Thymus (tissue), 11 donors: ENCODE results near the gene CSH1. TPM values are rescaled to one million over a fixed set of nuclear protein-coding genes. Genes with fewer than 3 reads are reported as not detected.
A peak's percentile ranks its signal among the peaks of the same experiment; 100 is the strongest.
"Not testable (repeated sequence)": the region's sequence is repeated elsewhere in the genome, so short reads cannot be mapped to it uniquely, and the experiment has no call there.

Experiments used
- DNase-seq, 9 donors: peaks; one replicate each; pipeline ENCODE4 v3.0.0-alpha.2; 2013; ENCODE audit warnings: low spot score in 9 of 9, low read depth in 6 of 9, missing footprints in 1 of 9
- H3K27ac ChIP-seq, 2 donors: one replicate each; pipeline ENCODE4 v1.5.1; 2013; ENCODE audit warnings: control low read depth in 1 of 2, low read depth in 1 of 2, low read length in 1 of 2, mild to moderate bottlenecking in 1 of 2, moderate library complexity in 1 of 2
- H3K27me3 ChIP-seq, 2 donors: one replicate each; pipeline ENCODE4 v1.5.1; 2013; ENCODE audit warnings: low read length in 1 of 2; ENCODE audit not compliant: control insufficient read depth in 2 of 2, insufficient read depth in 1 of 2
- H3K36me3 ChIP-seq, 2 donors: one replicate each; pipeline ENCODE4 v1.5.1; 2013; ENCODE audit warnings: low read length in 1 of 2, mild to moderate bottlenecking in 1 of 2, moderate library complexity in 1 of 2; ENCODE audit not compliant: control insufficient read depth in 2 of 2, insufficient read depth in 2 of 2
- H3K4me1 ChIP-seq, 2 donors: one replicate each; pipeline ENCODE4 v1.5.1; 2013; ENCODE audit warnings: low read length in 2 of 2; ENCODE audit not compliant: control insufficient read depth in 2 of 2, insufficient read depth in 2 of 2
- H3K4me3 ChIP-seq, 2 donors: one replicate each; pipeline ENCODE4 v1.5.1; 2013; ENCODE audit warnings: low read length in 2 of 2, control low read depth in 1 of 2, mild to moderate bottlenecking in 1 of 2
- H3K9me3 ChIP-seq, 2 donors: one replicate each; pipeline ENCODE4 v1.5.1; 2013; ENCODE audit warnings: low read length in 1 of 2, mild to moderate bottlenecking in 1 of 2; ENCODE audit not compliant: control insufficient read depth in 2 of 2, insufficient read depth in 1 of 2
- WGBS: extraction: QIAGEN DNeasy Blood & Tissue Kit; methylation state at CpG from one replicate; pipeline ENCODE4 v1.1.7; 2013; 5-methylcytosine and 5-hydroxymethylcytosine counted together
- polyA plus RNA-seq: library from polyadenylated mRNA; stranded (reverse); fragments of 200-250 nt; gene quantifications from one replicate; pipeline ENCODE4 v1.2.3, GENCODE V29; 2013
- total RNA-seq: library from RNA; stranded (reverse); fragments of 120-200 nt; gene quantifications from one replicate; pipeline ENCODE4 v1.2.4, GENCODE V29; 2013
- donor health status: healthy.

CSH1 gene
- total and polyA plus RNA-seq, 2 donors, result 2.3 to 11.6 TPM

GRCh38 chr17:63930951-63931575 is 34.7 kb upstream of the CSH1 start:
- H3K9me3 ChIP-seq, result peaks cover 0 to 3% of the 10 kb centered on the region in 2 donors
- H3K27ac ChIP-seq, result peak overlapping the region in 1 of 2 donors; percentile 5
- peak overlapping the region; percentile 2 to 7 for H3K4me3 ChIP-seq
- no peaks in the 10 kb centered on the region for H3K36me3 ChIP-seq
- H3K4me1 ChIP-seq, result peaks cover 13 to 25% of the 10 kb centered on the region in 2 donors
- DNase-seq, result peak in 4 of 9 donors; percentile 27 to 64 (median 50)
- 49% methylated on average over 16 of the region's 16 CpGs for WGBS
- H3K27me3 ChIP-seq, result no peaks in the 10 kb centered on the region

GRCh38 chr17:63929860-63930766 is 33.7 kb upstream of the CSH1 start:
- Histone ChIP-seq H3K27me3 (no peaks in the 10 kb centered on the region), H3K36me3 (no peaks in the 10 kb centered on the region), H3K27ac (peak overlapping the region in 1 of 2 donors; percentile 12), H3K4me1 (peaks cover 13 to 28% of the 10 kb centered on the region in 2 donors), H3K9me3 (peaks cover 0 to 3% of the 10 kb centered on the region in 2 donors), H3K4me3 (no peak overlapping the region)
- 97% methylated on average over 24 of the region's 24 CpGs for WGBS
- no peak for DNase-seq

GRCh38 chr17:63928966-63929695 is 32.8 kb upstream of the CSH1 start:
- Histone ChIP-seq H3K36me3 (no peaks in the 10 kb centered on the region), H3K27me3 (no peaks in the 10 kb centered on the region), H3K4me3 (no peak overlapping the region), H3K9me3 (peaks cover 0 to 3% of the 10 kb centered on the region in 2 donors), H3K4me1 (peaks cover 13 to 28% of the 10 kb centered on the region in 2 donors), H3K27ac (no peak overlapping the region)
- DNase-seq, result no peak
- 97% methylated on average over 10 of the region's 10 CpGs for WGBS

GRCh38 chr17:63928172-63928666 is 31.8 kb upstream of the CSH1 start:
- no peaks in the 10 kb centered on the region for H3K27me3 ChIP-seq
- WGBS, result 87% methylated on average over 10 of the region's 10 CpGs
- H3K9me3 ChIP-seq, result peaks cover 0 to 3% of the 10 kb centered on the region in 2 donors
- DNase-seq, result no peak
- no peaks in the 10 kb centered on the region for H3K36me3 ChIP-seq
- H3K4me3 ChIP-seq, result no peak overlapping the region
- no peak overlapping the region for H3K27ac ChIP-seq
- H3K4me1 ChIP-seq, result peaks cover 13 to 28% of the 10 kb centered on the region in 2 donors

GRCh38 chr17:63927464-63928171 is 31.2 kb upstream of the CSH1 start:
- H3K36me3 ChIP-seq, result no peaks in the 10 kb centered on the region
- no peaks in the 10 kb centered on the region for H3K27me3 ChIP-seq
- H3K27ac ChIP-seq, result no peak overlapping the region
- peaks cover 0 to 3% of the 10 kb centered on the region in 2 donors for H3K9me3 ChIP-seq
- H3K4me3 ChIP-seq, result no peak overlapping the region
- DNase-seq, result no peak
- WGBS, result 85% methylated on average over 8 of the region's 8 CpGs
- H3K4me1 ChIP-seq, result peaks cover 13 to 22% of the 10 kb centered on the region in 2 donors

GRCh38 chr17:63926164-63926563 is 29.8 kb upstream of the CSH1 start:
- Histone ChIP-seq H3K36me3 (no peaks in the 10 kb centered on the region), H3K27ac (no peak overlapping the region), H3K27me3 (no peaks in the 10 kb centered on the region), H3K4me3 (no peak overlapping the region), H3K4me1 (peaks cover under 1 to 8% of the 10 kb centered on the region in 2 donors), H3K9me3 (peaks cover 0 to 3% of the 10 kb centered on the region in 2 donors)
- no peak for DNase-seq
- WGBS, result 96% methylated on average over 2 of the region's 2 CpGs

- Histone ChIP-seq H3K27me3 (no peaks in the 10 kb centered on the region), H3K4me3 (no peak overlapping the region), H3K36me3 (no peaks in the 10 kb centered on the region), H3K9me3 (peaks cover 0 to 3% of the 10 kb centered on the region in 2 donors), H3K27ac (no peak overlapping the region), H3K4me1 (peaks cover 0 to 7% of the 10 kb centered on the region in 2 donors)
- no peak for DNase-seq
- WGBS, result 70% methylated on average over 5 of the region's 5 CpGs
Measured at GRCh38 chr17:63925615-63926014, 29.2 kb upstream of the CSH1 start.

GRCh38 chr17:63922402-63922801 is 26.0 kb upstream of the CSH1 start:
- not testable (repeated sequence) for H3K27me3 ChIP-seq, H3K9me3 ChIP-seq, DNase-seq, H3K4me3 ChIP-seq, H3K36me3 ChIP-seq, H3K27ac ChIP-seq, H3K4me1 ChIP-seq
- WGBS, result 86% methylated on average over 9 of the region's 9 CpGs
